ENCODE data around the gene TINCR.

Gene TINCR

GRCh38 chr19:5512715-5513114 is 55.0 kb downstream of the TINCR start:
- DNase-seq (ENCODE audit: low read depth in 2 of 2), result no peak

All from stimulated activated CD4-positive, alpha-beta T cell treated with anti-CD3 and anti-CD28 coated beads, Interleukin-4, amount 100 ng/mL, for 48 hours (primary cell).